Measurements from ENCODE around the gene GLIPR2. TPM values are rescaled to one million over a fixed set of nuclear protein-coding genes. Genes with fewer than 3 reads are reported as not detected.

The GLIPR2 gene
- polyA plus RNA-seq, 3 donors = 213 to 528 (median 520) TPM

- peak overlapping the region; percentile 72 to 82 for H3K4me3 Mint-ChIP-seq
- WGBS (ENCODE audit: insufficient coverage) = 1% methylated on average over 42 of the region's 58 CpGs
These were observed 29.8 kb downstream of the GLIPR2 start for GRCh38 chr9:36166168-36166927.

GRCh38 chr9:36169166-36169565, 32.6 kb downstream of the GLIPR2 start, which contains the start of gene CCIN:
CCIN (plus strand) TSS chr9:36169388; CDS start chr9:36169503, 115 bp downstream.
- Histone ChIP-seq H2AFZ (ENCODE audit: insufficient read depth, low read depth, low read length, poor library complexity, severe bottlenecking) (no peak within 1 kb of the TSS), H4K20me1 (ENCODE audit: insufficient read depth, low read length) (no peaks in the 10 kb centered on the region), H3K9ac (ENCODE audit: insufficient read depth, low read length, poor library complexity, severe bottlenecking) (no peak within 1 kb of the TSS), H3K9me3 (replicated peaks in 1 of 2; ENCODE audit: control insufficient read depth in 1 of 2, insufficient read depth in 1 of 2, low read length in 2 of 2) (no peaks in the 10 kb centered on the region), H3K79me2 (ENCODE audit: insufficient read depth, low read length) (no peaks in the 10 kb centered on the region), H3K27ac (ENCODE audit: low read depth in 1 of 2, low read length in 2 of 2) (no peak within 1 kb of the TSS), H3K4me2 (replicated peaks; ENCODE audit: extremely low read depth, low read length, poor library complexity, severe bottlenecking) (no peak within 1 kb of the TSS), H3K36me3 (replicated peaks in 1 of 2; ENCODE audit: control insufficient read depth in 1 of 2, insufficient read depth in 2 of 2, low read length in 2 of 2) (no peaks in the 10 kb centered on the region), H3K4me3 (replicated peaks in 1 of 3; ENCODE audit: low read depth in 2 of 3, low read length in 3 of 3) (no peak within 1 kb of the TSS), H3K4me1 (ENCODE audit: control insufficient read depth in 1 of 2, insufficient read depth in 2 of 2, low read length in 2 of 2) (peaks cover 18 to 28% of the 10 kb centered on the region in 2 donors), H3K27me3 (ENCODE audit: control insufficient read depth in 2 of 2, insufficient read depth in 2 of 2, low read length in 2 of 2) (no peaks in the 10 kb centered on the region)
- TF ChIP-seq, protein P1, sequence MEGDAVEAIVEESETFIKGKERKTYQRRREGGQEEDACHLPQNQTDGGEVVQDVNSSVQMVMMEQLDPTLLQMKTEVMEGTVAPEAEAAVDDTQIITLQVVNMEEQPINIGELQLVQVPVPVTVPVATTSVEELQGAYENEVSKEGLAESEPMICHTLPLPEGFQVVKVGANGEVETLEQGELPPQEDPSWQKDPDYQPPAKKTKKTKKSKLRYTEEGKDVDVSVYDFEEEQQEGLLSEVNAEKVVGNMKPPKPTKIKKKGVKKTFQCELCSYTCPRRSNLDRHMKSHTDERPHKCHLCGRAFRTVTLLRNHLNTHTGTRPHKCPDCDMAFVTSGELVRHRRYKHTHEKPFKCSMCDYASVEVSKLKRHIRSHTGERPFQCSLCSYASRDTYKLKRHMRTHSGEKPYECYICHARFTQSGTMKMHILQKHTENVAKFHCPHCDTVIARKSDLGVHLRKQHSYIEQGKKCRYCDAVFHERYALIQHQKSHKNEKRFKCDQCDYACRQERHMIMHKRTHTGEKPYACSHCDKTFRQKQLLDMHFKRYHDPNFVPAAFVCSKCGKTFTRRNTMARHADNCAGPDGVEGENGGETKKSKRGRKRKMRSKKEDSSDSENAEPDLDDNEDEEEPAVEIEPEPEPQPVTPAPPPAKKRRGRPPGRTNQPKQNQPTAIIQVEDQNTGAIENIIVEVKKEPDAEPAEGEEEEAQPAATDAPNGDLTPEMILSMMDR (IDR thresholded peaks at IDR 0.05) = no peak
- no peaks in the 10 kb centered on the region for H3K9me3 Mint-ChIP-seq
- H3K36me3 Mint-ChIP-seq = peaks cover under 1 to 3% of the 10 kb centered on the region in 2 donors
- H3K4me3 Mint-ChIP-seq = peak within 1 kb of the TSS; percentile 10 to 30
- WGBS (ENCODE audit: insufficient coverage) = 95% methylated on average over 4 of the region's 6 CpGs
- intact Hi-C loops (cut with micrococcal nuclease) = loop anchor here (5.0 to 10.0 kb wide), 2 partner anchors 42 to 134 kb away; partner anchors contain the start of gene RECK (in 2 of the 2)
- DNase-seq = no peak
- peaks cover 41% of the 10 kb centered on the region for H3K4me1 Mint-ChIP-seq
- H3K27ac Mint-ChIP-seq = peak within 1 kb of the TSS in 4 of 7 donors; percentile 7 to 71 (median 36)
- peaks cover 7 to 18% (median 7%) of the 10 kb centered on the region in 3 donors for H3K27me3 Mint-ChIP-seq (ENCODE audit: low read depth in 3 of 3)

More at GRCh38 chr9:36166168-36166927, 29.8 kb downstream of the GLIPR2 start:
- Histone ChIP-seq H3K79me2 (ENCODE audit: insufficient read depth, low read length) (no peaks in the 10 kb centered on the region), H3K9me3 (replicated peaks in 1 of 2; ENCODE audit: control insufficient read depth in 1 of 2, insufficient read depth in 1 of 2, low read length in 2 of 2) (no peaks in the 10 kb centered on the region), H2AFZ (ENCODE audit: insufficient read depth, low read depth, low read length, poor library complexity, severe bottlenecking) (peak overlapping the region; percentile 72), H3K4me2 (replicated peaks; ENCODE audit: extremely low read depth, low read length, poor library complexity, severe bottlenecking) (peak overlapping the region; percentile 82), H3K4me3 (replicated peaks in 1 of 3; ENCODE audit: low read depth in 2 of 3, low read length in 3 of 3) (peak overlapping the region; percentile 27 to 71 (median 52)), H3K27me3 (ENCODE audit: control insufficient read depth in 2 of 2, insufficient read depth in 2 of 2, low read length in 2 of 2) (no peaks in the 10 kb centered on the region), H4K20me1 (ENCODE audit: insufficient read depth, low read length) (peaks cover 9% of the 10 kb centered on the region), H3K27ac (ENCODE audit: low read depth in 1 of 2, low read length in 2 of 2) (no peak overlapping the region), H3K36me3 (replicated peaks in 1 of 2; ENCODE audit: control insufficient read depth in 1 of 2, insufficient read depth in 2 of 2, low read length in 2 of 2) (peaks cover 24 to 28% of the 10 kb centered on the region in 2 donors), H3K4me1 (ENCODE audit: control insufficient read depth in 1 of 2, insufficient read depth in 2 of 2, low read length in 2 of 2) (peaks cover 18 to 28% of the 10 kb centered on the region in 2 donors), H3K9ac (ENCODE audit: insufficient read depth, low read length, poor library complexity, severe bottlenecking) (peak overlapping the region; percentile 45)
- Mint-ChIP-seq H3K27me3 (ENCODE audit: low read depth in 3 of 3) (peaks cover 7 to 15% (median 7%) of the 10 kb centered on the region in 3 donors), H3K27ac (peak overlapping the region in 6 of 7 donors; percentile 23 to 87 (median 76)), H3K36me3 (peaks cover 24 to 28% of the 10 kb centered on the region in 2 donors), H3K4me1 (peaks cover 38% of the 10 kb centered on the region), H3K9me3 (peaks cover 0 to 2% (median 0%) of the 10 kb centered on the region in 7 donors)
- TF ChIP-seq, protein P1 (IDR thresholded peaks at IDR 0.05) = peak; percentile 92
- intact Hi-C loops (cut with micrococcal nuclease) = loop anchor here (1.0 to 10.0 kb wide), 5 partner anchors 8 to 132 kb away; partner anchors contain the start of gene RECK (in 2 of the 2)
- DNase-seq = peak; percentile 84 to 88 (median 85)
